Measurements from ENCODE around the gene DDOST.

DDOST gene

DNA sequence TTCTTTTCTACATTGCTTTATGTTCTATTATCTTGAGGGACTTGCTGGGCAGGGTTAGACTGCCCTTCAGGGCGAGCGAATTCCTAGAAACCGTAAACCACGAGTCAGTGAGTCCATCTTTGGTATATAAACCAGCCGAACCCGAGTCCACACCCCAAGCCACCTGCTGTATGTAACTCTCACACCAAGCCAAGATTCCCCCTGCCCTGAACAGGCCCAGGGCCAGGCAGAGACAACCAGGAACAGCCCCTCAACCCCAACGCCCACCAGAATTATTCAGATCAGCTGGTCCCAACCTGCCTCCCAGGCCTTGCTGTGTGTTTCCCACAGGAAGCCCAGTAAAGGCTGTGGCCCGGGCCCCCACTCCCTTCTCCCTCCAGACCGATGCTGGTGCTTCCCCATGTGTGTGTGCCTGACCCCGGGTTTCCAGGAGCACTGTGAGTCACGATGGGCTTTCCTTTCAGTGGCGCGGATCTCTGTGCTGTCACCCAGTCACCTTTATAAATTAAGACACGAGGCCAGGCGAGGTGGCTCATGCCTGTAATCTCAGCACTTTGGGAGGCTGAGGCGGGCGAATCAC lies 39.6 kb upstream of the DDOST start:
- Histone ChIP-seq H3K4me3 (ENCODE audit: low read length) (no peak overlapping the region), H2AFZ (ENCODE audit: low read depth, low read length) (no peak overlapping the region), H3K4me1 (ENCODE audit: insufficient read depth, low read length) (peaks cover 19% of the 10 kb centered on the region), H3K27me3 (ENCODE audit: insufficient read depth, low read length) (no peaks in the 10 kb centered on the region), H3K36me3 (ENCODE audit: insufficient read depth, low read length) (no peaks in the 10 kb centered on the region), H3K9me3 (ENCODE audit: low read length) (no peaks in the 10 kb centered on the region)

DNA sequence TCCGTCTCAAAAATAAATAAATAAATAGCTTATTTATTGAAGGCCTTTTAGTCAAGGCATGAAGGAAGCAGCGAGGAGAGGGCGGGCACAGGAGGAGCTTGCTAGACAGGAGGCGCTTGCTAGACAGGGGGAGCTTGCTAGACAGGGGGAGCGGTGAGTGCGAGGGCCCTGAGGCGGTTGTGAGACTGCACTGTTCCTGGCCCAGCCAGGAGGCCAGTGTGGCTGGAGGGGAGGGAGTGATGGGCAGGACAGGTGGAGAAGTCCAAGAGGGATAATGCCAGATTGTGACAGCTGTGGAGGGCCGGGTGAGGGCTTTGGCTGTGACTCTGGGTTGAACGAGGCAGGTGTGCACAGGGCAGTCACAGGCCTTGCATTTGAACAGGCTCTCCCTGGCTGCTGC lies 38.4 kb upstream of the DDOST start:
- peaks cover 12% of the 10 kb centered on the region for H3K4me1 ChIP-seq (ENCODE audit: insufficient read depth, low read length)
- H3K27me3 ChIP-seq (ENCODE audit: insufficient read depth, low read length), result no peaks in the 10 kb centered on the region
- H3K4me3 ChIP-seq (ENCODE audit: low read length), result no peak overlapping the region
- H2AFZ ChIP-seq (ENCODE audit: low read depth, low read length), result no peak overlapping the region
- H3K9me3 ChIP-seq (ENCODE audit: low read length), result no peaks in the 10 kb centered on the region
- H3K36me3 ChIP-seq (ENCODE audit: insufficient read depth, low read length), result no peaks in the 10 kb centered on the region

DNA sequence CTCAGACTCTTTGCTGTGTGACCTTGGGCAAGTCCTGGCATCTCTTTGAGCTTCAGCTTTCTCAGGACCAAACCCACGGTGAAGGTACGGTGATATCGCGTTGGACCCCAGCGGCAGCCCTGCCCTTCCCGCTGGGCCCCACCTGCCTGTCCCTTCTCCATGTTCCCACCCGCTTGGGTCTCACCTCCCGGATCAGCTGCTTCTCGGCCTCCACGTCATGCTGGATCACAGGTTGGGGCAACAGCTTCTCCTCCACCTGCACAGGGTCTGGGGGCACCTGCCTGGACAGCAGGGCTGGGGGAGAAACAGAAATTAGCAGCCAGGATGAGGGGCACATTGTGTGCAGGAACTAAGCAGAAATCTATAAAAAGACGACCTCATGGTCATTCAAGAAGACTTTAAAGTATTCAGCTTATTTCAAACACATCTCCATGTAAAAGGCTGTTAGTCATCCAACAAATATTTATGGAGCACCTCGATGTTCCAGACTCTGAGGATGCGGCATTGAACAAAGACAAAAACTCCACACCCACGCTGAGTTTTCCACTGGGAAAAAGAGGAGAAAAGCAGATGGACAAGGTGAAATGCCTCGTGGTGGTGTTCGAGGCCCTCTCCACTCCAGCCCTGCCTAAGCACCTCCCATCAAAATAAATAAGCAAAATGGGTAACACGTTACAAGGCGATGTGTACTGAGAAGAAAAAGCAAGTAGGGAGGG lies 37.2 kb upstream of the DDOST start:
- Histone ChIP-seq H3K36me3 (ENCODE audit: insufficient read depth, low read length) (no peaks in the 10 kb centered on the region), H2AFZ (ENCODE audit: low read depth, low read length) (no peak overlapping the region), H3K27me3 (ENCODE audit: insufficient read depth, low read length) (no peaks in the 10 kb centered on the region), H3K4me3 (ENCODE audit: low read length) (no peak overlapping the region), H3K9me3 (ENCODE audit: low read length) (no peaks in the 10 kb centered on the region), H3K4me1 (ENCODE audit: insufficient read depth, low read length) (peaks cover 14% of the 10 kb centered on the region)

- H3K27me3 ChIP-seq (ENCODE audit: insufficient read depth, low read length), result no peaks in the 10 kb centered on the region
- H2AFZ ChIP-seq (ENCODE audit: low read depth, low read length), result no peak overlapping the region
- no peaks in the 10 kb centered on the region for H3K36me3 ChIP-seq (ENCODE audit: insufficient read depth, low read length)
- H3K4me3 ChIP-seq (ENCODE audit: low read length), result peak overlapping the region; percentile 53
- no peaks in the 10 kb centered on the region for H3K9me3 ChIP-seq (ENCODE audit: low read length)
- peaks cover 14% of the 10 kb centered on the region for H3K4me1 ChIP-seq (ENCODE audit: insufficient read depth, low read length)
Observed at GRCh38 chr1:20697563-20697962, 36.4 kb upstream of the DDOST start.

- Histone ChIP-seq H3K4me1 (ENCODE audit: insufficient read depth, low read length) (peaks cover 14% of the 10 kb centered on the region), H3K9me3 (ENCODE audit: low read length) (no peaks in the 10 kb centered on the region), H3K36me3 (ENCODE audit: insufficient read depth, low read length) (no peaks in the 10 kb centered on the region), H2AFZ (ENCODE audit: low read depth, low read length) (peak overlapping the region; percentile 86), H3K27me3 (ENCODE audit: insufficient read depth, low read length) (no peaks in the 10 kb centered on the region), H3K4me3 (ENCODE audit: low read length) (peak overlapping the region; percentile 53)
Observed at GRCh38 chr1:20696397-20697333, 35.5 kb upstream of the DDOST start.

DNA sequence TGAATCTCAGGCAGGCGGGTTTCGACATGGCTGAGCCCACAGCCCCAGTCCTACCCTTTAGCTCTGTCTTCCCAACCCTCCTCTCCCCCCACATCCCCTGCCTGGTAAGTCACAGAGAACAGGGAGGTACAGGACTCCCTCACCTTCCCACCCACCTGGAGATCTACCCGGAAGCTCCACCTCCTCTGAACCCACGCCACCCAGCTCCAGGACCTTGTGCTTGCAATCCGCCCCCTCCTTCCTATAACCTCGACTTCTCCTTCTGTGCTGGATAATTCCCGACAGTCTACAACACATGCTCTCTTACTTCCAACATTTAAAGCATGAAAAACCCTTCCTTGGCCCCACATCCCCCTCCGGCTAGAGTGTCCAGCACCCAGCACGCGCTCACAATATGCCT lies 34.3 kb upstream of the DDOST start:
- Histone ChIP-seq H3K27me3 (ENCODE audit: insufficient read depth, low read length) (no peaks in the 10 kb centered on the region), H3K4me1 (ENCODE audit: insufficient read depth, low read length) (peaks cover 14% of the 10 kb centered on the region), H2AFZ (ENCODE audit: low read depth, low read length) (peak overlapping the region; percentile 86), H3K4me3 (ENCODE audit: low read length) (no peak overlapping the region), H3K36me3 (ENCODE audit: insufficient read depth, low read length) (no peaks in the 10 kb centered on the region), H3K9me3 (ENCODE audit: low read length) (no peaks in the 10 kb centered on the region)

DNA sequence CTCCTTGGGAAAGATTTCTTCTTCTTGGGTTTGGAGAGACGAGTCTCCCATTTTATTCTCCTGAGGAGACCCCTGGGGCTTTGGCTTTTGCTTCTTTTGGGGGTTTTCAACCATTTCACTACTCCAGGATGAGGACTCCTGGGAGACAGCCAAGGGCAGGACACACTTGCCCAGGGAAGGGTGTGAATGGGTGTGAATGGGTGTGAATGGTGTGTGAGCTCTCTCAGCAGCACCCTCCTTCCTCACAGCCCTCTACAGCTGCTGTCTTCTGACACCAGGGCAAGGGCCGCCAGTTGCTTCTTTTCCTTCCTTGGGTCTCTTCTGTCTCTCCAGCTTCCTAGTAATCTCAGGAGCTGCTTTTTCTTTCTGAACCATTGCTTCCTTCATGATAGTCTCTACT lies 32.5 kb upstream of the DDOST start:
- Histone ChIP-seq H3K9me3 (ENCODE audit: low read length) (no peaks in the 10 kb centered on the region), H3K4me3 (ENCODE audit: low read length) (no peak overlapping the region), H2AFZ (ENCODE audit: low read depth, low read length) (no peak overlapping the region), H3K4me1 (ENCODE audit: insufficient read depth, low read length) (peaks cover 14% of the 10 kb centered on the region), H3K27me3 (ENCODE audit: insufficient read depth, low read length) (no peaks in the 10 kb centered on the region), H3K36me3 (ENCODE audit: insufficient read depth, low read length) (no peaks in the 10 kb centered on the region)

DNA sequence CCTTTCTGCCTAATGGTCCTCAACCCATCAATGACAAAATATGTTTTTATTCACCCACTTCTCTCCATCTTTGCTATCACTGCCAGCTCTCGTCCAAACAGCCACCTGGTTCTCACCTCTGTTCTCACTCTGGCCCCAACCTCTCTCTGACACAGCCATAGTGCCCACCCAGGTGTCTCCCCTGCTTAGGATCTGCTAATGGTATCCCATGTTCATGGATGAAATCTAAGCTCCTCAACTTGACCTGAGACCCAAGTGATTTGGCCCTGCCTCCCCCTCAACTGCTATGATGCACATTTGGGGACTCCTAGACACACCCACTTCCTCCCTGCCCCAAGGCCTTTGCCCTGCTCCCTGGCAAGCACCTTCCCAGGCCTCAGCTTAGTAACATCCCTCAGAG lies 30.7 kb upstream of the DDOST start:
- Histone ChIP-seq H2AFZ (ENCODE audit: low read depth, low read length) (no peak overlapping the region), H3K9me3 (ENCODE audit: low read length) (no peaks in the 10 kb centered on the region), H3K27me3 (ENCODE audit: insufficient read depth, low read length) (no peaks in the 10 kb centered on the region), H3K4me1 (ENCODE audit: insufficient read depth, low read length) (peaks cover 6% of the 10 kb centered on the region), H3K4me3 (ENCODE audit: low read length) (no peak overlapping the region), H3K36me3 (ENCODE audit: insufficient read depth, low read length) (no peaks in the 10 kb centered on the region)

- peaks cover 3% of the 10 kb centered on the region for H3K4me1 ChIP-seq (ENCODE audit: insufficient read depth, low read length)
- H3K9me3 ChIP-seq (ENCODE audit: low read length), result no peaks in the 10 kb centered on the region
- no peak overlapping the region for H3K4me3 ChIP-seq (ENCODE audit: low read length)
- H2AFZ ChIP-seq (ENCODE audit: low read depth, low read length), result no peak overlapping the region
- no peaks in the 10 kb centered on the region for H3K27me3 ChIP-seq (ENCODE audit: insufficient read depth, low read length)
- H3K36me3 ChIP-seq (ENCODE audit: insufficient read depth, low read length), result no peaks in the 10 kb centered on the region
Observed at GRCh38 chr1:20689645-20690056, 28.5 kb upstream of the DDOST start.

DNA sequence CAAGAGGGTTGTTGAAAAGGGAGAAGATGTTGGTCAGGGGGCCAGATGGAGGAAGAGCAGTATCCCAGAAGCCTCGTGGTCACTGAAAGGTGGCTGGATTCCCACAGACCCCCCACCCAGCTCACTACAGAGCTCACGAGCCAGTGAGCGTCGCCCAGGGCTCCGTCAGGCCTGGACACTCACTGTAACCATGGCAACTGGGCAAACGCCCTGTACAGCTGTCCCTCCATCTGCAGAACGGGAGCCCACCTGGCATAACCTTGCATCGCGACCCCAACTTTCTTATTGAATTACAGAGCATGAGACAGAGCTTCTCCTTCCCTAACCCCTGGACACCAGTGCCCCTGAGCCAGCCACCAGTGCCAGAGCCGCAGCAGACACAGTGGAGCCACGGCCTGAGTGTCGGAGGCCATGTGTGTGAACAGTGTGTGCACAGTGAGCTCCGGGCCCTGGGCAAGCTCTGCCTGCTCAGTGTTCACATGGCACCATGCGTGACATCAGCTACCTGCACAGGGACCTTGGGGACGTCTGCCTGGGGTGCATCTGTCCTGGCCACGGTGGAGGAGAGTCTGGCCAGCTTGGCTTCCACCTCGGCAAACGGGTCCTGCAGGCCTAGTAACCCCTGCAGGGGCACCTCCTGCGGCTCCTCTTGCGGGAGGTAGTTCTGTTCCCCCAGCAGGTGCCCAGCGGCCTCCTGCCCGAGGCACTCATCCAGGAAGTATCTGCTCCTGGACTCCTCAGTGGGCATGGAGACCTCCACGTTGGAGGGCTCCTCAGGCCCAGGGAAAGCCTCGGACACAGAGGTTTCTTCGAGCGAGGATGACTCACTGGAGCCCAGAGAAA lies 25.9 kb upstream of the DDOST start:
- H3K9me3 ChIP-seq (ENCODE audit: low read length), result no peaks in the 10 kb centered on the region
- no peaks in the 10 kb centered on the region for H3K27me3 ChIP-seq (ENCODE audit: insufficient read depth, low read length)
- H3K4me3 ChIP-seq (ENCODE audit: low read length), result no peak overlapping the region
- no peaks in the 10 kb centered on the region for H3K36me3 ChIP-seq (ENCODE audit: insufficient read depth, low read length)
- no peak overlapping the region for H2AFZ ChIP-seq (ENCODE audit: low read depth, low read length)
- no peaks in the 10 kb centered on the region for H3K4me1 ChIP-seq (ENCODE audit: insufficient read depth, low read length)

GRCh38 chr1:20685741-20686140 lies 24.6 kb upstream of the DDOST start:
- H3K27me3 ChIP-seq (ENCODE audit: insufficient read depth, low read length), result no peaks in the 10 kb centered on the region
- H2AFZ ChIP-seq (ENCODE audit: low read depth, low read length), result no peak overlapping the region
- no peaks in the 10 kb centered on the region for H3K4me1 ChIP-seq (ENCODE audit: insufficient read depth, low read length)
- no peak overlapping the region for H3K4me3 ChIP-seq (ENCODE audit: low read length)
- H3K36me3 ChIP-seq (ENCODE audit: insufficient read depth, low read length), result no peaks in the 10 kb centered on the region
- H3K9me3 ChIP-seq (ENCODE audit: low read length), result no peaks in the 10 kb centered on the region

DNA sequence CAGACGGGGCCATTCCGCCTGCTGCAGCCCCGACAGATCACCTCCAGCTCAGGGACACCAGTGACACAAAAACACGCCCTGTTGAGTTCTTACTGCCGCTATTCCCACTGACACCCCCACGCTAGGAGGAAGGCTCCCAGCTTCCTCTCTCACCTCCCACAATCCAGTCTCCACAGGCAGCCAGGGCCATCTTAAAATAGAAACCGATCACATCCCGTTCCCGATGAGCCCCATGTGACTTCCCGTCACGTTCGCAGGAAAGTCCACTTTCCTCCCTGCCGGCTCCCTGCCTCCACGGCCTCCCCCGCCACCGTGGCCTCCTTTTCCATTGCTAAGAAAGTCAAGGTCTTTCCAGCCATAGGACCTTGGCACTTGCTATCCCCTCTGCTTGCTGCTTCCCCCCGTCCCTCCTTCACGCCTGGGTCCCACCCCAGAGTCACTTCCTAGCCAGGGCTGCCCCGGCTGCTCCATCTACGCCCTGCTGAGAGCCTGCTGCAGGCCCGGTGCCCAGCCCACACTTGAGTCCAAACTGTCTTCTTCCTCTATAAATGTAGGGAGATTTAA lies 24.0 kb upstream of the DDOST start:
- no peaks in the 10 kb centered on the region for H3K4me1 ChIP-seq (ENCODE audit: insufficient read depth, low read length)
- no peaks in the 10 kb centered on the region for H3K27me3 ChIP-seq (ENCODE audit: insufficient read depth, low read length)
- H3K9me3 ChIP-seq (ENCODE audit: low read length), result no peaks in the 10 kb centered on the region
- no peak overlapping the region for H2AFZ ChIP-seq (ENCODE audit: low read depth, low read length)
- no peaks in the 10 kb centered on the region for H3K36me3 ChIP-seq (ENCODE audit: insufficient read depth, low read length)
- no peak overlapping the region for H3K4me3 ChIP-seq (ENCODE audit: low read length)
